GM18868 (cell line): Measurements from ENCODE around the gene RAD52.

ENCODE experiments used
- ATAC-seq: cut with Tn5 transposase; IDR thresholded peaks from one replicate; pipeline ENCODE4 v1.9.1; 2021; ENCODE audit warnings: mild to moderate bottlenecking, moderate library complexity; ENCODE audit not compliant: unreplicated experiment

Gene RAD52

DNA sequence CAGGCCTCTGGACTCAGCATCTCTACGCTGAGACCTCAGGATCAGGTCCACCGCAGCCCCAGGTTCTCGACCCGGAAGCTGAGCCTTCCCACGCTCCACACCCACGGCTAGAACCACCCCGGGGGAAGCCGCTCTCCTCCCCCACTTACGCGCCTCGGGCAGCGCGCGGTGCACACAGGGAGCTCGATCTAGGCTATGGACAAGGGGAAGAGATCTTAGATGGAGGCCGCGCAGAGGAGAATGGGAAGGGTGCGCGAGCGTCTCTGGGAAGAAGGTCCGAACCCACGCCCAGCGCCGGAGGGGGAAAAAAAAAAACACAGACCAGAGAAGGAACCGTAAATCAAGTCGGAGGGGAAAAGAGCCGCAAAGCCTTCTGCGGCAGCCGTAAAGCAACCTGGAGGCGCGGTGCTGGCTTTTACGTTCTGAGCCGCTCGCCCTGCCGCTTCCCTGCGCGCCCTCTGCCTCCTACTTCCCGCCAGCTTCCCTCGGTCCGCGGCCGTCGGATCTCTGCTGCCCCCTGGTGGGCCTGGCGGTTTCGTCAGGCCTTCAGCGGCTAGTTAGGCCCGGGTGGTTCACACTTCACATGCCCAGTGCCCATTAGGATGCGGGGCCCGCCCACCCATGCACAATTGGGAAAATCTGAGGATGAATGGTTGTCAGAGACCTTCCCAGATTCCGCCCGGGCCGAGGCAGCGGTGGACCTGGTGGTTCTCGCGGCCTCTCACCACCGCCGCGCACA, at the start of gene RAD52:
RAD52 (minus strand) TSS at position 242 of the 739 bp plus-strand sequence. CDS start 16,636 bp downstream, outside the sequence.
- ATAC-seq: peak; percentile 81

DNA sequence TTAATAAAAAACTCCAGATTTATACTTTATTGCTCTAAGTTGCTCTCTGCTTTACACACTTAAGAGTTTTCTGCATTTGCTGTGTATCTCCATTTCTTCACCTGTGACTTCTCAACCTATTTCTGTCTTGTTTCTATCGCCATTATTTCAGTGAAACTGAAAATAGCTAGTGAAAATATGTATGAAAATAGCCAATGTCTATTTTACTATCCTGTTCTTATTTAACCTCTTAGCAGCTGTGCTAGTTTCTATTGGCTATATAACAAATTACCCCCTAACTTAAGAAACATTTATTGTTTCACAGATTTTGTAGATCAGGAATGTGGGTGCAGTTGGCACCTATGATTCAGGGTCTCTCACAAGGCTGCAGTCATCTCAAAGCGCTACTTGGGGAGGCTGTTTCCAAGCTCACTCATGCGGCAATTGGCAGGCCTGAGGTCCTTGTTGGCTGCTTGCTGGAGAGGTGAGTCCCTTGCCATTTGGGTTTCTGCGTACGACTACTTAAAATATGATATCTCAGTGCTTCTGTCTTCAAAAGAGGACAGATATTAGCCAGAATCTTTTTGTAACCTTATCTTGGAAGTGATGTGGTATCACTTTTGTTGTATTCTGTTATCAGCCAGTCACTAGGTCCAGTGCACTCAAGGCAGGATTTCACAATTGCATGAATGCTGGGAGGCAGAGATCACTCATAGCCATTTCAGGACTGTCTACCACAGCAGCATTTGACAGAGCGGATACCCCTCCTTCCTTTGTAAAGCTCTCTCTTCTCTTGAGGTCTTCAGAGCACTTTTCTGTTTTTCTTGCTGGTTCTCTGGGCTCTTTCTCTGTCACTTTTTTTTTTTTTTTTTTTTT, 48.8 kb upstream of the RAD52 start:
- no peak for ATAC-seq

DNA sequence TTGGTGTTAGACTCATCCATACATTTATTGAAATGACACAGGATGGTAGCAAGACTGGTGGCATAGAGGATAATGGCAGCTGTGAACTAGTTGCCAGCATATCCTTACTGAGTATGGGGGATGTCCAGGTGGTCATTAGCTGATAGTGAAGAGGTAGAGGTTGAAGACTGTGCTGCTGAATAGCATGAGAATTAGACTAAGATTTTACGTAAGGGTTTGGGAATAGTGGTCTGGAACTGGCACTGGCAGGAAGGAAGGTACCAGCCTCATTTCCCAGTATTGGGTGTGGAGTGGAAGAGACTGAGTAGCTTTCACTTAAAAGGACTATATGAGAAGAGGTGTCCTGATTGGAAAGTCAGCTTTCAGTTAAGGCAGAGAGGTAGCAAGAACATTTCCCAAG, 48.0 kb upstream of the RAD52 start:
- ATAC-seq: no peak

DNA sequence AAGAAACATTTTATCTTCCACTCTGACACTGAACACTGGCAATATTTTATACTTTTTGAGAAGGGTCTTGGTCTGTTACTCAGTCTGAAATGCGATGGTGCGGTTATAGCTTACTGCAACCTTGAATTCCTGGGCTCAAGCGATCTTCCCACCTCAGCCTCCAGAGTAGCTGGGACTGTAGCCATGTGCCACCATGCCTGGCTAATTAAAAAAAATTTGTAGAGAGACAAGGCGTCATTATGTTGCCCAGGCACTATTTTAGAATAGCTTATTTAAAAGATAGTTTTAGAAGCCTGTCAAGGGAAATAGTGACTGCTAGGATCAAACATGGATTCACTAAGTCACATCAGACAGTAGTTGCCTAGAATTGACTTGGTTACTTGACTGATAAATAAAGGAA, 47.4 kb upstream of the RAD52 start:
- no peak for ATAC-seq

DNA sequence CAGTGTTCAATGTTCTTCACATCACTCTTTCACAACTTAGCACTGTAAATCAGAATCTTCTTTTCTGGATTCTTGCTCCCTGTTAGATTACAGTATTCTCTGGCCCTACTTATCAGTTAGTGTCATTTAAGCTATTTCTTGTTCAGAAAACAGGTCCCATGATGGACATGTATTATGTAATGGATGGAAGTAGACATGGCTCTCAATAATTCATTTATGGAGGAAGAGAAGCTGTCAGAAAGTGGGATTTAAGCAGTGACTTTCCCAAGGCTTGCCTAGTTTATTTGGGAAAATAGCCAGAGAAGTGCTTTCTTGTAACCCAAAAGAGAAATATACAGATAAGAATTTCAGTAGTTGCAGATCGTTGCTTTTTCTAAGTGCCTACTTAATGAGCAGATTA, 43.2 kb upstream of the RAD52 start:
- ATAC-seq: no peak

DNA sequence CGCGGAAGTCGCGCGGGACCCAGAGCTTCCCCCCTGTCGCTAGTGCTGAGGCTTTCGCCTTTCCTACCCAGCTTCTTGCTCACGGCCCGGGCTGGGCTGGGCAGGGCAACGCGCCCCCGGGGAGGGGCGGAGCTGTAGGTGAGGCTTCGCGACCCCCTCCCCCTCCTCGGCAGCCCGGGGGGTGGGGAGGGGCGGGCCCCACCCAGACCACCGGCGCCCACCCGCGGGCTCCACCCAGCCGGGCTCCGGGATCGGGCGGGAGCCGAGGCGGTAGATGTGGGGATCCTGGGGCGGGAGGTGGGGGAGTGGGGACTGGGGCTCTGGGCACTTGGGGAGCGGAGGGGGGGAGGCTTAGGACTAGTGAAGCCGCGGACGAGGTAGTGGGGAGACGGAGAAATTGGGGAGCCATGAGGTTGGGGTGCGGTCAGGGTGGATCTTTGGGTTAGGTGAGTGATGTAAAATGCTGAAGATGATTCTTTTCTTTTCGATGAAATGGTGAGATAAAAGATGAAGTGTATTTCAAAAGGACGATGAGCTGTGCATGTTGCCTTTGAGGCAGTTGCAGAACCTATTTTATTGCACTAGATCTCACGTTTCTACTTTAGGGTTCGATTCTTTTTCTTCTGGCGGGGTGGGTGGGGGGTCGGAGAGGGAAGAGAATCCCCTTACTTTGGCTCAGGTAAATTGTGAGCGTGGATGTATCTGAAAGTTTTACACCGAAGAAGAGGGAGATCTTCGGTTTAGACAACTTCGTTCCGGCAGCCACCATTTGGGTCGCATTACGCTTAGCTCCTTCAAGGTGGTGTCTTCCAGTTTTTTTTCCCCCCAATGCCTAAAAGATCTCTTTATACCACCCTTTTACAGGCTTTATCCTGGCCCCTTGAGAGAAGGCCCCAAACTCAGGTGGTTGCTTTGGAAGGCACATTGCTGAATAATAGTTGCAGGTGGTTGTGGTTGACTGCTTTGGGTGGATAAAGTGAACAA, 42.1 kb upstream of the RAD52 start:
- peak; percentile 45 for ATAC-seq

DNA sequence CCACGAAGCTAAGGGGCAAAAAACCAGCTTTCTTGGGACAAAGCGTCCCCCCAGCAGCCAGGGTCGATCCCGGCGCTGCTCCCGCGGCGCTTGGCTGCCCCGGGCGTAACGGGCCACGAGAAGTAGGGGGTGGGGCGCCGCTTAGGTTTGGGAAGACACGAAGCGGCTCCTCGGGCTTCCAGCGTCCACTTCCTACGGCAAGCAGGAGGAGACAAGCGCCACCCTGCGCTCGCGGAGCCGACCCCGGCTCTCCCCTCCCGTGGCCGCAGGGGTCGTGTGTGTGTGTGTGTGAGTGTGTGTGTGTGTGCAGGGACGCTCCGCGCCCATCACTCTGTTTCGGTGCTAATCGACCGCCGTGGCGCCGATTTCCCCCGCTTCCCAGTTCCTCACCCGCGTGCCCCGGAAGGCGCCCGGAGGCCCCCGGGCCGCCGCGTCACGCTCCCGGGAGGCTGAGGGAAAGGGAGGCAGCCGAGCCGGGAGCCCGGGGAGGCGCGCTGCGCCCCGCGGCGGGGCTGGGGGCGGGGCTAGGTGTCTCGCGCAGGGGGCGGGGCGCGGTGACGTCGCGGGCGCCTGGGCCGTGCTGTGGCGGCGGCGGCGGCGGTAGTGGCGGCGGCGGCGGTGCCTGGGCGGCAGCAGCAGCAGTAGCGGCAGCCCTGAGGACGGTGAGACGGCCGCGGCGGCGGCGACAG, 41.3 kb upstream of the RAD52 start, which contains the start of gene ERC1:
ERC1 (plus strand) TSS at position 563 of the 689 bp plus-strand sequence. CDS start 36,681 bp downstream, outside the sequence.
- ATAC-seq: peak; percentile 88

DNA sequence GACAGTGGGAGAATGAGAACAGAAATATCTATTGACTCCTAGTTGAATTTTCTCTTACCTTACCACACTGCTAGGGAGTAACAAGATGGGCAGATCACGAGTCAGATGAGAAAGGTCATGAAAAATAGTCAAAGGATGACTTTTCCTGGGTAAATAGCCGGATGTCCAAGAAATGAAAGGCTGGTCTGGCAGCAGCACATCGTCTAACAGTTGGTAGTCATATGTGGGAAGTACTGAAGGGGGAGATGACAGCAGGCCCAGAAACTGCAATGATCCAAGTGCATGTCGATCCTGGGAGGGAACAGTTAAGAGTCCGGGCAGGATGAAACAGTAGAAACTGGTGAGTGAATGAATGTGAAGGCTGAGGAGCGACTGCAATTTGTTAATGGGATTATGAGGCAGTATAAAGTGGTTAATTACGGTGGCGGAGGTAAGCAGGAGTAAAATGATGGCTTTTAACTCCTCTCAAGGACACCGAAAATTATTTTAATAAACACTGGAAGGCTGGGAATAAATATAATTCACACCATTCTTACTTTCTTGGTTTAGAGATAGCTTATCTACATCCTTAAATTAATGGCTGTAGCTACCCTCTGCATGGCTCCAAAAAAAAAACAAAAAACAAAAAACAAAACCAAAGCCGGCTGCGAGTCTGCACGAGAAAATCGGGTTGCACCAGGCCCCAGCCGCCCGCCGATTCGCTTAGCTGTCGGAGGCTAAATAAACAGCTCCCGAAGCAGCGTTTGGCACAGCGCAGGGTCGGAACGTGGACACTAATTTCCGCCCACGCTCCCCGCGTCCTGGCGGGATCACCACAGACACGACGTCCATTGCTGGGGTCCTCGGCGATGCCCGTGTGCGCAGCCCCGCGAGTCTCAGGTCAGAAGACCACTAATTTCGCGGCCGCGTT, 40.5 kb upstream of the RAD52 start:
- peak; percentile 15 for ATAC-seq

DNA sequence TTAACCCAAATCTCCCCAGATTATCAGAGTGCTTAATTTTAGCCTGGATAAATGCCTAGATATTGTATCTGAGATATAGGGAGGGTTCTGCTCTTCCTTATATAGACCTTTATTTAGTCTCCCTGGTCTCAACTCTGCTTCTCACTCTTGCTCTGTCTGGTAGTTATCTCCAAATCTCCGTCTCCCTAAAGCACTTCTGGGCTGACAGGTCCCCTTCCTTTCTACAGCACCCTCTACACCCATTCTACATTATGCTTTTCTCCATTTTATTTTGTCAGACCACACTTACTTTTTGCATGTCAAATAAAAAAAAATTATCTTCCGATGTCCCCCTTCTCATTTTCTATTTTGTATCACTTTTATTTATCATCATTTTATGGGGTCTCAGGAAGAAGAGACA, 39.6 kb upstream of the RAD52 start:
- no peak for ATAC-seq

DNA sequence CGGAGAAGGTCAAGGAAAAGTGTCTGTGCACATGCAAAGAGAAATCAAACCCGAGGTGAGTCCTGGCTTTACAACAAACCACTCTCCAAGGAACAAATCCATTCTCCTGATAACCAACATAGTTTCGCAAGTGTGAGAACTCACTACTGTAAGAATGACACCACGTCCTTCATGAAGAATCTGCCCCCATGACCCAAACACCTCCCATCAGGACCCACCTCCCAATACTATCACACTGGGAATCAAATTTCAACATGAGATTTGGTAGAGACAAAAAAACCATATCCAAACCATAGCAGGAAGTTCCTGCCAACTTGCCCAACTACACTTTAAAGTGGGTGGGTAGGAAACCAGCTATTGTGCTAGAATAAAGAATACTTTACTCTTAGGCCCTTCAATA, 39.2 kb upstream of the RAD52 start:
- ATAC-seq: no peak

DNA sequence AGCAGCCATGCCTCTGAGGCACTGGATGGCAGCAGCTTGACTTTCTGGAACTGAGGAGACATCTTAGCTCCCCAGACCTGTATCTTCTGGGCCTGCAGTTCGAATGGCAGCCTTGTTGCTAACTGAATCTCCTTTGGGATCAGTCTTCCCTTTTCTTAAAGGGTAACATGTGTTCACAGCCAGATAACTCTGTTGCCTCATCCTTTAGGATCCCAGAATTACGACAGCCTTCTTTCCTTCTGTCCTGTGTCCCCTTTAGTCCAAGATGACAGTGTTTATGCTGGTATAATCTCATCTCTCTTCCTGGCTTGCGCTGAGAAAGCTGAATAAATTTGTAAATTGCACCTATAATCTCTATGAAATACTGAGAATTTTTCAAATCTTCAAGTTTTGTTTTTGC, 32.5 kb upstream of the RAD52 start:
- no peak for ATAC-seq

DNA sequence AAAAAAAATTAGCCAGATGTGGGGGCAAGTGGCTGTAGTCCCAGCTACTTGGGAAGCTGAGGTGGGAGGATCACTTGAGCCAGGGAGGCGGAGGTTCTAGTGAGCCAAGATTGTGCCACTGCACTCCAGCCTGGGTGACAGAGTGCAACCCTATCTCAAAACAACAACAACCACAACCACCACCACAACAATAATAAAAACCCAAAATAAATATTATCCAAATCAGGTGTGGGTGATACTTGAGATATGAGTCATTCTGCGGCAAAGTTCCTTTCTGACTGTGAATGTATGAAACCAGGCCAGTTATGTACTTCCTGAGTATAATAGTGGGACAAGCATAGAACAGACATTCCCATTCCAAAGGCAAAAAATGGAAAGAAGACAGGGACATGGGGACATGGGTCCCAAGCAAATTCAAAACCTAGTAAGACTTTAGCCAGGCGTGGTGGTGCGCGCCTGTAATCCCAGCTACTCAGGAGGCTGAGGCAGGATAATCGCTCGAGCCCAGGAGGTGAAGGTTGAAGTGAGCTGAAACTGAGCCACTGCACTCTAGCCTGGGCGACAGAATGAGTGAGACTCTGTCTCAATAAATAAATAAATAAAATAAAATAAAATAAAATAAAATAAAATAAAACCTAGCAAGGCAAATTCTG, 31.8 kb upstream of the RAD52 start:
- no peak for ATAC-seq

DNA sequence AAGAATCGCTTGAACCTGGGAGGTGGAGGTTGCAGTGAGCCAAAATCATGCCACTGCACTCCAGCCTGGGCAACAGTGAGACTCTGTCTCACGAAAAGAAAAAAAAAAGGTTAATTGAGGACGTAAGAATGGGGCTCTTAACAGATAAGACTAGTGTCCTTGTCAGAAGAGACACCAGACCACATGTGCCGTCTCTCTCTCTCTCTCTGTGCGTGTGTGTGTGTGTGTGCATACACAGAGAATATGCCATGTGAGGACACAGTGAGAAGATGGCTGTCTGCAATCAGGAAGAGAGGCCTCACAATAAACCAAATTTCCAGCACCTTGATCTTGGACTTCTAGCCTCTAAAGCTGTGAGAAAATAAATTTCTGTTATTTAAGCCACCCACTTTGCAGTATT, 29.9 kb upstream of the RAD52 start:
- no peak for ATAC-seq

DNA sequence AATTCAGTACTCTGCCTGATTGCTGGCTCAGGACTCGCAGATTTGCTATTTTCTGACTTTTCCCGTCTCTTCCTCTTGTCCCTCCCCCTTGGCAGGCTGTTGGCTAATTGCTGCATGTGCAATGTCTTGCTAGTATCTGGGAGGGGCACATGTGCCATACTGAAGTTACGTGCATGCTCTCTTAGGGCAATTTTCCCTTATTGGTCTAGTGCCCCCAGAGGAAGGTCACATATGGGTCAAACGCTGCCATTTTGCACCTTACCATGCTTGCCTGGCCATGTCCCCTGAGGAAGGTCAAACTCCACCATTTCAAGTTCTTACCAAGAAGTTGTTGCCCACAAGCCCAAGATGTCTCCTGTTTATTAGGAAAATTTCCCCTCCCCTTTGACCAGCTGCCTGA, 27.7 kb upstream of the RAD52 start:
- ATAC-seq: no peak

DNA sequence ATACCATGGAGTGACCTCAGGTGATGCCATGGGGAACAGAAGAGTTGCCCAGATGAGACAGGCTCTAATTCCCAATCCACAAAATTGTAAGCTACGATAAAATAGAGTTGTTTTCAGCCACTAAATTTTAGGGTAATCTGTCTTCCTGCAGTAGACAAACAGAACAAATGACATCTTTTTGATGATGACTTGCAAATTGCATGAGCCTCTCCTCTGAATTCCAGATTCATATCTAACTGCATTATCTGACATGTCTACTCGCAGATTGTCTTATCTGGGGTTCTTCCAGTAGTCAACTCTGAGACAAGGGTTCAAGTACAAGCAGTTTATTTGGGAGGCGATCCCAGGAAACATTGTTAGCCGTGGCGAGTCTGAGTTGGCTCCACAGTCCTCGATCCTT, 27.1 kb upstream of the RAD52 start:
- ATAC-seq: no peak

DNA sequence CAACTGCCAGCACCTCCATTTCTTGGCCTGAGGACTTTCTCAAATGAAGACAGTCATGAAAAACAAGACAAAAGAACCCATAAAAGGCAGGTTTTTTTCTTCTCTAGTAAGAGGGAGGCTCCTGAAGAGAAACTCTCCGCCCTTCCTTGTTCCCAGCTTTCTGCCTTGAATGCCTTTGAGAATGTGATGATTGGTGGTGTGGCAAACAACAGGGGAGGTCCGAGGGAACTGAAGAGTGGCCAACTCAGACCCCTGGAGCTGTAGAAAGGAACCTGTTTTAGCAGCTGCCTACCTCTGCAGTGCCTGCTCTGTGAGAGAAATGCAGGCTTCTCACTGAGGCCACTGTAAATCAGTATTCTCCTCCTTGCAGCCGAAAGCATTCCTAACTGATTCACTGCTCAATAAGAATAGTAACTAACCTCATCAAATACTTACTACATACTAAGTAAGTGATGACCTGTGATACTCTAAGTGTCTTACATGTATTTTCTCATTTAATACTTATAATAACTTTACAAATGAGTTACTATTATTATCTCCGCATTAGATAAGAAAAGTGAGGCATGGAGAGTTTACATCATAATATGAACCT, 24.9 kb upstream of the RAD52 start:
- ATAC-seq: no peak

DNA sequence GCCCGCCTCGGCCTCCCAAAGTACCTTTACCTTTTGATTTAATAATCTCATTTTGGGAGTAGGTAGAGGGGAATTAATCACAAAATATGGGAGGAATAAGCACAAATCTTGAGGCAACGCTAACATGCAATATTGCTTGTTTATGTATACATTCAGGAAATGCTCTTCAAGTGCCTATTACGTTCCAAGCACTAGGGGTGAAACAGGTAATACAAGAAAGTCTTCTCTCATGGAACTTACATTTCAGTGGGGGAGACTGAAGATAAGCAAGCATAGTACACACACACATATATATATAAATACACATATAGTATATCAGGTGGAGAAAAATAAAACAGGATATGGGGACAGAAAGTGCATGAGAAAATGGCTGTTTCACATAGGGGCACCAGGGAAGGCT, 22.5 kb upstream of the RAD52 start:
- no peak for ATAC-seq

DNA sequence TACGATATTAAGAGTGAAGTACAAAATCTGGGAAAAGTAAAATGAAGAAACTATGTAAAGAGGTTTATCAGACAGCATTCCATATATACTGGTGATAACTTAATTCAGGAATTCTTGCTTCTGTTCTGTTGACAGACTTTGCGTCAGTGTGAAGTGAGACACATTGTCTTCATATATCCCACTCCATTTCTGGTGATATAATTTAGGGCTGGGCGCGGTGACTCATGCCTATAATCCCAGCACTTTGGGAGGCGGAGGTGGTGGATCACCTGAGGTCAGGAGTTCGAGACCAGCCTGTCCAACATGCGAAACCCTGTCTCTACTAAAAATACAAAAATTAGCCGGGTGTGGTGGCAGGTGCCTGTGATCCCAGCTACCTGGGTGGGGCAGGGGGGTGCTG, 20.3 kb upstream of the RAD52 start:
- no peak for ATAC-seq
